M059J (cell line): ENCODE data around the gene MYH11. TPM values are rescaled to one million over a fixed set of nuclear protein-coding genes. Genes with fewer than 3 reads are reported as not detected.
A peak's percentile ranks its signal among the peaks of the same experiment; 100 is the strongest.
"Not testable (repeated sequence)": the region's sequence is repeated elsewhere in the genome, so short reads cannot be mapped to it uniquely, and the experiment has no call there.

Source experiments
- DNase-seq: peaks from one replicate; pipeline ENCODE4 v3.0.0-alpha.2; 2012; ENCODE audit warnings: low read depth
- total RNA-seq: library from RNA; depleted of rRNA; stranded (reverse); fragments of >200 nt; shearing (Covaris generic); gene quantifications from 2 replicates; pipeline ENCODE4 v1.2.3, GENCODE V29; 2014; rRNA removed

The MYH11 gene
- total RNA-seq, 1 experiment from 2014 or later, result not detected

GRCh38 chr16:15672127-15672513, 184.7 kb downstream of the MYH11 start:
- not testable (repeated sequence) for DNase-seq

DNA sequence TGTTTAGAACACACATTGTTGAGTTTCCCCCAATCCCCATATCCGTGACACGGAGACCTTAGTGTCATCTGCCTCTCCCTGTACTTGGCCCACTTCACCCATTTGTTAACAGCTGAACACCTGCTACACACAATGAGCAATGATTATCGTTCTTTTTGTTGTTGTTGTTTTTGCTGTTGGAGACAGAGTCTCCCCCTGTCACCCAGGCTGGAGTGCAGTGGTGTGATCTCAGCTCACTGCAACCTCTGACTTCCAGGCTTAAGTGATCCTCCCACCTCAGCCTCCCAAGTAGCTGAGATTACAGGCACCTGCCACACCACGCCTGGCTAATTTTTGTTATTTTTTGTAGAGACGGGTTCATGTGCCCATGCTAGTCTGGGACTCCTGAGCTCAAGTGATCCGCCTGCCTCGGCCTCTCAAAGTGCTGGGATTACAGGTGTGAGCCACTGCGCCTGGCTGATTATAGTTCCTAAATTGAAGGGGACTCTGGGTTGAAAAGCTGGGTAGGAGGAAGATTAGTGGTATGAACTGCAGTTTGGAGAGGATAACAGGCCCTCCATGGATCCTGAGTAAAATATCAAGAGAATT, 185.2 kb downstream of the MYH11 start:
- DNase-seq, result no peak

DNA sequence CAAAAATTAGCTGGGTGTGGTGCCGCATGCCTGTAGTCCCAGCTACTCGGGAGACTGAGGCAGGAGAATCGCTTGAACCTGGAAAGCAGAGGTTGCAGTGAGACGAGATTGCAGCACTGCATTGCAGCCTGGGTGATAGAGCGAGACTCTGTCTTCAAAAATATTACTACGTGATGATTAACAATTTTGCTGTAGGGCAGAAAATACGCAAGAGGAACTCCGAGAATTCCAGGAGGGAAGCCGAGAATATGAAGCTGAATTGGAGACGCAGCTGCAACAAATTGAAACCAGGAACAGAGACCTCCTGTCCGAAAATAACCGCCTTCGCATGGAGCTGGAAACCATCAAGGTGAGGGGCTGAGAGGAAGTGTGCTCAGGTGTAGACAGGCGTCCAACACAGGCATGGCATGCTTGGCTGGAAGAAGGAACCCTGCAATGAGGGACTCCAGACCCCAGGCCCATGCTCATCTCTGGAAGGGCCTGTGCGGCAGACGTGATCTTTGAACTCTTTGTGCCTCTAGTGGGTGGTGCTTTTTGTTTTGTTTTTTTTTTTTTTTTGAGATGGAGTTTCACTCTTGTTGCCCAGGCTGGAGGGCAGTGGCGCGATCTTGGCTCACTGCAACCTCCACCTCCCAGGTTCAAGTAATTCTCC, 189.6 kb downstream of the MYH11 start:
- no peak for DNase-seq

- no peak for DNase-seq
Observed at GRCh38 chr16:15665107-15665506, 191.7 kb downstream of the MYH11 start.

GRCh38 chr16:15660203-15660601, 196.6 kb downstream of the MYH11 start:
- no peak for DNase-seq

DNA sequence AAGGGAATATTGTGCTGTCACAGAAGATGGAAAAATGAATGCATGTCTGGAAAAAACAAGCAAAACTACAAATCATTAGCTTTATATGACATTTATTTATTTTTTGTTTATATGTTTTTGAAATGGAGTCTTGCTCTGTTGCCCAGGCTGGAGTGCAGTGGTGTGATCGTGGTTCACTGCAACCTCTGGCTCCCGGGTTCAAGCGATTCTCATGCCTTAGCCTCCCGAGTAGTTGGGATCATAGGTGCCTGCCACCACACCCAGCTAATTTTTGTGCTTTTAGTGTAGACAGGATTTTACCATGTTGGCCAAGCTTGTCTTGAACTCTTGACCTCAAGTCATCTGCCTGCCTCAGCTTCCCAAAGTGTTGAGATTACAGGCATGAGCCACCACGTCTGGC, 198.3 kb downstream of the MYH11 start:
- DNase-seq, result no peak

DNA sequence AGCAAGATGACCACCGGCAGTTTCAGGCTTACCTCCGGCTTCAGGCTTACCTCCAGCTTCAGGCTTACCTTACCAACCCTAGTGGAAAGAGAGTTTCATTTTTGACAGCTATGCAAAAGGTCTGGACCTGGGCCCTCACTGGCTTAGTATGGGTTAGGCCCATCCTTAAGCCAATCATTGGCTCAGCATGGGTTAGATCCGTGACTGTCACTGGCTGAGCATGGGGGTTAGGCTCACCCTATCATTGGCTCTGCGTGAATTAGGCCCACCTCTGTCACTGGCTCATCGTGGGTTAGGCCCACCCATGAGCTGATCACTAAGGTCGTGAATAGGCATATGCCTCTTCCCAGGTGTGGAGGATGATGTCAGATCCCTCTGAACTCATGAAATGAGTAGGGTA, 198.7 kb downstream of the MYH11 start:
- DNase-seq, result no peak

- DNase-seq, result not testable (repeated sequence)
Observed at GRCh38 chr16:15655561-15655960, 201.3 kb downstream of the MYH11 start.

GRCh38 chr16:15654591-15654990, 202.2 kb downstream of the MYH11 start:
- no peak for DNase-seq

DNA sequence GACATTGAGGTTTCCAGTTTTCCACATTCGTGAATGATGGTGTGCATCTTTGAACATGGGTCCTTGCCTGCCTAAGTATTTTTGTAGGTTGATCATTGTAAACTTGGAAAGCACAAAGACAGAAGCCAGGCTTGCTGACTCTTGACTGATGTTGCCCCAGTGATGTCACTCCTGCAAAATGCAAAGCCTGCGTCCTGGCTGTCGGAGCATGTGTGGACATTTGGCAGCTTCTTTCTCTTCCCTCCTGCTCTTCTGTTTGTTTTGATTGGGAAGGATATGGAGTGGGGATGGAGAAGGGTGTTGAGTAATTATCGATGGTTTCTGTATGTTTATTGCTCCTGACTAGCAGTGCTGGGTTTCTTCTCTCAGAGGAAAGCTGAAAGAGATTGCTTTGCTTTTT, 203.6 kb downstream of the MYH11 start:
- peak; percentile 47 for DNase-seq

Other genes with a start within 250 kb of the MYH11 start
- 11.7 and 13.8 TPM in 2 replicates for gene MARF1, start 213.9 kb downstream of the MYH11 start, total RNA-seq
- 57.7 and 78.6 TPM in 2 replicates for gene NDE1, start 206.8 kb downstream of the MYH11 start, total RNA-seq
- gene CEP20, start 31.6 kb upstream of the MYH11 start, total RNA-seq, result 74.6 and 116 TPM in 2 replicates
- gene ABCC1, start 92.6 kb upstream of the MYH11 start, total RNA-seq, result 11.3 and 21.5 TPM in 2 replicates